Calu3 (cell line): ENCODE data around the gene CDH11. TPM values are rescaled to one million over a fixed set of nuclear protein-coding genes. Genes with fewer than 3 reads are reported as not detected.

Source experiments
- BruUV-seq: library from RNA; stranded (reverse); fragments of 400-500 nt; replicated peaks from 2 replicates; lab custom pipeline; 2021; lab: Mats Ljungman, UMichigan
- CTCF ChIA-PET: fragments of 300-600 bp; sonication (Branson Sonifier 250); formaldehyde crosslinking; loops from one replicate; lab custom pipeline; 2022; ENCODE audit warnings: antibody characterized with exemption; lab: Charles Lee
- DNase-seq: peaks from one replicate; pipeline ENCODE4 v3.0.0; 2022
- H3K27ac Mint-ChIP-seq: one replicate; pipeline ENCODE4 v1.8.0; 2022; ENCODE audit warnings: mixed read lengths; ENCODE audit not compliant: unreplicated experiment
- H3K27me3 Mint-ChIP-seq: one replicate; pipeline ENCODE4 v1.8.0; 2022; ENCODE audit warnings: mixed read lengths; ENCODE audit not compliant: unreplicated experiment
- H3K36me3 Mint-ChIP-seq: one replicate; pipeline ENCODE4 v1.8.0; 2022; ENCODE audit warnings: mild to moderate bottlenecking, moderate library complexity, mixed read lengths; ENCODE audit not compliant: insufficient read depth, unreplicated experiment
- H3K4me1 Mint-ChIP-seq: one replicate; pipeline ENCODE4 v1.8.0; 2022; ENCODE audit warnings: mild to moderate bottlenecking, low read depth, mixed read lengths; ENCODE audit not compliant: unreplicated experiment
- H3K4me3 Mint-ChIP-seq: one replicate; pipeline ENCODE4 v1.8.0; 2022; ENCODE audit warnings: mild to moderate bottlenecking, low read depth, moderate library complexity, mixed read lengths; ENCODE audit not compliant: unreplicated experiment
- H3K9me3 Mint-ChIP-seq: one replicate; pipeline ENCODE4 v1.8.0; 2022; ENCODE audit warnings: low read depth, mixed read lengths; ENCODE audit not compliant: unreplicated experiment
- CTCF ChIP-seq: fragments of 200-600 bp; IDR thresholded peaks from one replicate; pipeline ENCODE4 v1.8.0; 2022; ENCODE audit warnings: antibody characterized with exemption; ENCODE audit not compliant: unreplicated experiment
- intact Hi-C: fragments of 100-400 bp; cut with micrococcal nuclease; formaldehyde crosslinking; loops from one replicate; pipeline ENCODE4 v1.10.0; 2022; ENCODE audit not compliant: unreplicated experiment
- total RNA-seq: library from RNA; stranded (reverse); gene quantifications from 2 replicates; pipeline ENCODE4 v1.2.3, GENCODE V29; 2022

CDH11 gene
- total RNA-seq, 1 experiment from 2014 or later = not detected

GRCh38 chr16:65123396-65124211, 1.7 kb upstream of the CDH11 start:
- intact Hi-C loops = no loop called here
- Mint-ChIP-seq H3K4me3 (no peak overlapping the region), H3K27ac (no peak overlapping the region), H3K9me3 (peaks cover 3% of the 10 kb centered on the region), H3K36me3 (no peaks in the 10 kb centered on the region), H3K27me3 (no peaks in the 10 kb centered on the region), H3K4me1 (no peaks in the 10 kb centered on the region)
- BruUV-seq = no TSS peak
- no peak for DNase-seq
- CTCF ChIA-PET = no interaction called here
- no peak for TF ChIP-seq CTCF

GRCh38 chr16:65122724-65123395, 997 bp upstream of the CDH11 start:
- Mint-ChIP-seq H3K9me3 (peaks cover 3% of the 10 kb centered on the region), H3K27me3 (no peaks in the 10 kb centered on the region), H3K4me3 (no peak overlapping the region), H3K36me3 (no peaks in the 10 kb centered on the region), H3K4me1 (no peaks in the 10 kb centered on the region), H3K27ac (no peak overlapping the region)
- no TSS peak for BruUV-seq
- intact Hi-C loops = no loop called here
- no peak for TF ChIP-seq CTCF
- CTCF ChIA-PET = interaction anchor here (0.8 kb wide), 1 partner anchor 505 kb away, joined by 4 read pairs; no protein-coding TSS in a partner anchor
- no peak for DNase-seq

- Mint-ChIP-seq H3K4me1 (no peaks in the 10 kb centered on the region), H3K9me3 (peaks cover 3% of the 10 kb centered on the region), H3K4me3 (no peak overlapping the region), H3K36me3 (no peaks in the 10 kb centered on the region), H3K27ac (no peak overlapping the region), H3K27me3 (no peaks in the 10 kb centered on the region)
- intact Hi-C loops = no loop called here
- no TSS peak for BruUV-seq
- DNase-seq = no peak
- TF ChIP-seq CTCF = no peak
- CTCF ChIA-PET = no interaction called here
These were observed 787 bp downstream of the CDH11 start for GRCh38 chr16:65120831-65121721.

GRCh38 chr16:65120461-65120830, 1.4 kb downstream of the CDH11 start:
- Mint-ChIP-seq H3K27me3 (no peaks in the 10 kb centered on the region), H3K4me3 (no peak overlapping the region), H3K4me1 (no peaks in the 10 kb centered on the region), H3K9me3 (peaks cover 3% of the 10 kb centered on the region), H3K36me3 (no peaks in the 10 kb centered on the region), H3K27ac (no peak overlapping the region)
- BruUV-seq = no TSS peak
- intact Hi-C loops = no loop called here
- DNase-seq = no peak
- CTCF ChIA-PET = no interaction called here
- no peak for TF ChIP-seq CTCF
